Cardiac fibroblast (primary cell): Measurements from ENCODE around the gene ATXN7L1.

Source experiments
- DNase-seq, 2 donors: peaks; one replicate each; pipeline versions ENCODE4 v3.0.0 to v3.0.0-alpha.2; 2010; ENCODE audit warnings: low read depth in 2 of 2
- H3K4me3 ChIP-seq, 2 donors: replicated peaks in 1 of 2; 1 replicate in 1 of 2; 2 replicates in 1 of 2; pipeline ENCODE4 v1.5.1; 2011; ENCODE audit warnings: low read depth in 2 of 2, low read length in 2 of 2, mild to moderate bottlenecking in 2 of 2, moderate library complexity in 1 of 2
- CTCF ChIP-seq: IDR thresholded peaks from one replicate; pipeline ENCODE4 v1.5.1; 2011; ENCODE audit warnings: low read depth, mild to moderate bottlenecking, low read length, inconsistent platforms

Gene ATXN7L1

GRCh38 chr7:105637755-105638154 lies 238.6 kb downstream of the ATXN7L1 start:
- no peak for DNase-seq
- H3K4me3 ChIP-seq = no peak overlapping the region
- no peak for TF ChIP-seq CTCF

- no peak for DNase-seq
- no peak for TF ChIP-seq CTCF
- H3K4me3 ChIP-seq = no peak overlapping the region
These were observed 239.4 kb downstream of the ATXN7L1 start for GRCh38 chr7:105636982-105637381.

- H3K4me3 ChIP-seq = no peak overlapping the region
- no peak for DNase-seq
- no peak for TF ChIP-seq CTCF
These were observed 241.2 kb downstream of the ATXN7L1 start for GRCh38 chr7:105635197-105635596.

GRCh38 chr7:105625986-105626385 lies 250.4 kb downstream of the ATXN7L1 start:
- TF ChIP-seq CTCF = no peak
- no peak overlapping the region for H3K4me3 ChIP-seq
- DNase-seq = no peak

GRCh38 chr7:105623906-105624305 lies 252.5 kb downstream of the ATXN7L1 start:
- TF ChIP-seq CTCF = no peak
- no peak for DNase-seq
- H3K4me3 ChIP-seq = no peak overlapping the region

GRCh38 chr7:105623378-105623777 lies 253.0 kb downstream of the ATXN7L1 start:
- H3K4me3 ChIP-seq = no peak overlapping the region
- DNase-seq = no peak
- no peak for TF ChIP-seq CTCF

- no peak for TF ChIP-seq CTCF
- no peak for DNase-seq
- no peak overlapping the region for H3K4me3 ChIP-seq
These were observed 254.2 kb downstream of the ATXN7L1 start for GRCh38 chr7:105622106-105622731.
